Mesendoderm (in vitro differentiated cells): ENCODE measurements around the gene NRP2.

Experiments used
- DNase-seq: peaks from one replicate; pipeline ENCODE4 v3.0.0; 2013
- H2AK5ac ChIP-seq: 2 replicates; pipeline ENCODE4 v1.6.1; 2013; ENCODE audit warnings: low read length, inconsistent platforms
- H2BK120ac ChIP-seq: 2 replicates; pipeline ENCODE4 v1.6.1; 2013; ENCODE audit warnings: low read depth, mild to moderate bottlenecking, low read length, moderate library complexity, mixed read lengths
- H2BK15ac ChIP-seq: replicated peaks from 2 replicates; pipeline ENCODE4 v1.6.1; 2013; ENCODE audit warnings: low read depth, mild to moderate bottlenecking, moderate library complexity
- H2BK5ac ChIP-seq: 2 replicates; pipeline ENCODE4 v1.6.1; 2013; ENCODE audit warnings: low read length, inconsistent platforms
- H3K18ac ChIP-seq: 2 replicates; pipeline ENCODE4 v1.6.1; 2013; ENCODE audit warnings: mild to moderate bottlenecking, low read length, mixed read lengths
- H3K23ac ChIP-seq: one replicate; pipeline ENCODE4 v1.6.1; 2013; ENCODE audit warnings: low read length
- H3K27ac ChIP-seq: 2 replicates; pipeline ENCODE4 v1.5.1; 2013; ENCODE audit warnings: low read depth, mild to moderate bottlenecking, inconsistent platforms, low read length, moderate library complexity
- H3K27me3 ChIP-seq: 2 replicates; pipeline ENCODE4 v1.6.1; 2013; ENCODE audit warnings: low read length, control low read depth, mild to moderate bottlenecking, inconsistent platforms; ENCODE audit not compliant: insufficient read depth, poor library complexity
- H3K36me3 ChIP-seq: 2 replicates; pipeline ENCODE4 v1.6.1; 2013; ENCODE audit warnings: low read length, inconsistent platforms; ENCODE audit not compliant: control insufficient read depth, insufficient read depth
- H3K4ac ChIP-seq: one replicate; pipeline ENCODE4 v1.6.1; 2013; ENCODE audit warnings: low read depth, mild to moderate bottlenecking, low read length, moderate library complexity
- H3K4me1 ChIP-seq: 2 replicates; pipeline ENCODE4 v1.6.1; 2013; ENCODE audit warnings: low read depth, low read length, inconsistent platforms; ENCODE audit not compliant: control insufficient read depth
- H3K4me2 ChIP-seq: 2 replicates; pipeline ENCODE4 v1.6.1; 2013; ENCODE audit warnings: low read length
- H3K4me3 ChIP-seq: 2 replicates; pipeline ENCODE4 v1.5.1; 2013; ENCODE audit warnings: mild to moderate bottlenecking, low read length
- H3K56ac ChIP-seq: one replicate; pipeline ENCODE4 v1.6.1; 2013; ENCODE audit warnings: low read length
- H3K79me1 ChIP-seq: 2 replicates; pipeline ENCODE4 v1.6.1; 2013; ENCODE audit warnings: low read length, inconsistent platforms
- H3K79me2 ChIP-seq: 2 replicates; pipeline ENCODE4 v1.6.1; 2013; ENCODE audit warnings: mild to moderate bottlenecking, low read length; ENCODE audit not compliant: control insufficient read depth, insufficient read depth
- H3K9ac ChIP-seq: 2 replicates; pipeline ENCODE4 v1.6.1; 2013; ENCODE audit warnings: low read length, inconsistent platforms
- H4K5ac ChIP-seq: one replicate; pipeline ENCODE4 v1.6.1; 2013; ENCODE audit warnings: low read length
- H4K8ac ChIP-seq: one replicate; pipeline ENCODE4 v1.6.1; 2013; ENCODE audit warnings: low read depth, mild to moderate bottlenecking, control low read depth, low read length, moderate library complexity
- WGBS: extraction: QIAGEN DNeasy Blood & Tissue Kit; methylation state at CpG from one replicate; pipeline ENCODE4 v1.1.7; 2013; ENCODE audit warnings: low lambda C conversion rate, missing lambda C conversion rate; ENCODE audit not compliant: insufficient coverage; ENCODE audit errors: extremely low coverage; 5-methylcytosine and 5-hydroxymethylcytosine counted together

Gene NRP2

DNA sequence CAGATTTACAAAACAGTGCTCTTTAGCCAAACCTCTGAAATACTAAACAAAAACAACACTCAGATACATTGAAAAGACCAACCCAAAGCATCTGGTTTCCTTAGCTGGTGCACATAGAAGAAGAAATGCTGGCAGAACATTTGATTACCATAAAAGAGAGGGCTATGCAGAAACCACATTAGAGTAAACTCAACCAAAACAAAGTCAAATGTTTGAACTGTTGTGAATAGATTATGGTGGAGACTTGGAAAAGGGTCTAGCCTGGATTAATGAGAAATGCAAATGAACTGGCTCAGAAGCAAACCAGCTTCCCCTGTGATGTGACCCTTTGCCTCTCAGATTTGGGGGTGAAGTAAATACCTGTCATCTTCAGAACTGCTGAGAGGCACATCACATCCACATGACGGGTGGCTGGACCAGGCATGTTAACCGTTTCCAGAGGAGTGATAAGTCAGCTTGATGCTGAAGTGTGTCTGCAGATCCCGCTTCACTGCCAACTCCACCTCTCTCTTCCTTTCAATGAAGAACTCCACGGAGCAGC is 153.0 kb downstream of the NRP2 start:
- no peak for DNase-seq
- Histone ChIP-seq H2AK5ac (no peak overlapping the region), H4K5ac (no peak overlapping the region), H2BK120ac (no peak overlapping the region), H3K9ac (no peak overlapping the region), H3K27ac (no peak overlapping the region), H3K56ac (no peak overlapping the region), H3K27me3 (no peaks in the 10 kb centered on the region), H2BK5ac (no peak overlapping the region), H3K4me3 (no peak overlapping the region), H3K18ac (no peak overlapping the region), H3K4me1 (peaks cover 2% of the 10 kb centered on the region), H2BK15ac (no peak overlapping the region), H3K4me2 (no peak overlapping the region), H3K36me3 (no peaks in the 10 kb centered on the region), H3K79me1 (no peaks in the 10 kb centered on the region), H3K79me2 (no peaks in the 10 kb centered on the region), H3K4ac (no peak overlapping the region), H3K23ac (no peak overlapping the region), H4K8ac (no peak overlapping the region)
- WGBS = no CpG with 5 or more reads among the region's 4 CpGs

DNA sequence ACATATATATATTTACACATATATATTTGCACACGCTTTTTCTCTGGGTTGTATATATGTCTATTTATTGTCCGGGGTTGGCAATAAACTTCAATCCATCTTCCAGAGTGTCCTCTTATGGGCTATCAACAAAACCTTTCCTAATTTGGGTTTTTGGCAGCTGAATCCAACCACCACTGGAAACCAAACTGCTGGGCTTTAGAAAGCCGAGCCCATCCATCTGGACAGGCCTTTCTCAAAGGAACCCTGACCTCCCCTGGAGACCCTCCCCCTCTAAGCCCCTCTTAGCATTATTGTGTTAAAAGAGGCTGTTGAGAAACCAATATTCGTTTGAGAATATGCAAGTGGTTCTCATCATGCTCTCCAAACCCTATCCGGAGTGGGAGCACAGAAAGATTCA is 153.6 kb downstream of the NRP2 start:
- H3K36me3 ChIP-seq = no peaks in the 10 kb centered on the region
- no peak overlapping the region for H3K9ac ChIP-seq
- no peak overlapping the region for H3K27ac ChIP-seq

GRCh38 chr2:205836477-205837221 is 154.3 kb downstream of the NRP2 start:
- no peak overlapping the region for H3K4me3 ChIP-seq
- H3K4ac ChIP-seq = no peak overlapping the region
- H3K27ac ChIP-seq = no peak overlapping the region

More for the DNA sequence above, 153.6 kb downstream of the NRP2 start:
- H3K56ac ChIP-seq = no peak overlapping the region
- no peak overlapping the region for H2BK5ac ChIP-seq
- H3K4me1 ChIP-seq = peaks cover 2% of the 10 kb centered on the region
- H3K79me1 ChIP-seq = no peaks in the 10 kb centered on the region
- no peak overlapping the region for H2AK5ac ChIP-seq
- no peak overlapping the region for H3K4ac ChIP-seq
- no peak overlapping the region for H3K4me2 ChIP-seq
- no CpG with 5 or more reads among the region's 5 CpGs for WGBS
- H3K23ac ChIP-seq = no peak overlapping the region
- H2BK15ac ChIP-seq = no peak overlapping the region
- H3K27me3 ChIP-seq = no peaks in the 10 kb centered on the region
- no peak overlapping the region for H3K4me3 ChIP-seq
- no peak overlapping the region for H3K18ac ChIP-seq
- H4K8ac ChIP-seq = no peak overlapping the region
- H2BK120ac ChIP-seq = no peak overlapping the region
- no peaks in the 10 kb centered on the region for H3K79me2 ChIP-seq
- DNase-seq = no peak
- no peak overlapping the region for H4K5ac ChIP-seq

DNA sequence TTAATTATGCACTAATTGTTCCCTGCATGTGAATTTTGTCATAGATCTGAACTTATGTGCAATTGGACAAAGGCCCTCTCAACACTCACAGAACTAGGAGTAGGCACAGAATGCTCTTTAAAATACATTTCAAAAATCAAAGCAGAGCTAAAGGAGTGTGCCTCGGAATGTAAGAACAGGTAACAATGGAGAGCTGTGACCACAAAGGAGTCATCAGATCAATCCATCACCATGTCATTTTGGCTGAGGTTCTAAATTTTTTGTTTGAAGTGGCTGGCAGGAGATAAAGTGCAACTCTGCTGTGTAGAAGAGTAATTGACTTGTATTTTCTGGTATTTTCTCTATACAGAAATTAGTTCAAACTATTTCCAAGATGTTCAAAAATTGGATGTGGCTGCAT is 155.4 kb downstream of the NRP2 start:
- no peak overlapping the region for H2BK120ac ChIP-seq
- no peaks in the 10 kb centered on the region for H3K36me3 ChIP-seq
- no peak overlapping the region for H4K5ac ChIP-seq
- no peak overlapping the region for H4K8ac ChIP-seq
- no CpG with 5 or more reads among the region's 1 CpG for whole genome bisulfite sequencing
- H3K79me1 ChIP-seq = no peaks in the 10 kb centered on the region
- peaks cover 2% of the 10 kb centered on the region for H3K4me1 ChIP-seq
- no peak overlapping the region for H2BK15ac ChIP-seq
- no peak overlapping the region for H3K9ac ChIP-seq
- no peak overlapping the region for H3K23ac ChIP-seq
- H2BK5ac ChIP-seq = no peak overlapping the region
- H3K56ac ChIP-seq = no peak overlapping the region
- DNase-seq = no peak
- no peak overlapping the region for H3K4ac ChIP-seq
- no peaks in the 10 kb centered on the region for H3K79me2 ChIP-seq
- no peak overlapping the region for H3K27ac ChIP-seq
- no peak overlapping the region for H2AK5ac ChIP-seq
- H3K4me2 ChIP-seq = no peak overlapping the region
- H3K27me3 ChIP-seq = no peaks in the 10 kb centered on the region
- H3K18ac ChIP-seq = no peak overlapping the region
- H3K4me3 ChIP-seq = no peak overlapping the region

More at GRCh38 chr2:205836477-205837221, 154.3 kb downstream of the NRP2 start:
- no peaks in the 10 kb centered on the region for H3K36me3 ChIP-seq
- no peak overlapping the region for H2AK5ac ChIP-seq
- no peak overlapping the region for H3K4me2 ChIP-seq
- DNase-seq = peak; percentile 36
- no peak overlapping the region for H3K56ac ChIP-seq
- no peak overlapping the region for H3K18ac ChIP-seq
- no CpG with 5 or more reads among the region's 13 CpGs for WGBS
- H3K9ac ChIP-seq = no peak overlapping the region
- H3K23ac ChIP-seq = no peak overlapping the region
- H2BK120ac ChIP-seq = no peak overlapping the region
- no peak overlapping the region for H4K8ac ChIP-seq
- no peaks in the 10 kb centered on the region for H3K79me1 ChIP-seq
- H3K4me1 ChIP-seq = peaks cover 2% of the 10 kb centered on the region
- no peak overlapping the region for H2BK5ac ChIP-seq
- H3K27me3 ChIP-seq = no peaks in the 10 kb centered on the region
- H4K5ac ChIP-seq = no peak overlapping the region
- H3K79me2 ChIP-seq = no peaks in the 10 kb centered on the region
- no peak overlapping the region for H2BK15ac ChIP-seq

- H3K56ac ChIP-seq = no peak overlapping the region
- no peak overlapping the region for H4K8ac ChIP-seq
- H3K4me3 ChIP-seq = no peak overlapping the region
- H3K4me1 ChIP-seq = no peaks in the 10 kb centered on the region
- WGBS = no CpG with 5 or more reads among the region's 3 CpGs
- H2BK5ac ChIP-seq = no peak overlapping the region
- no peak overlapping the region for H3K4ac ChIP-seq
- H3K36me3 ChIP-seq = no peaks in the 10 kb centered on the region
- no peak overlapping the region for H3K27ac ChIP-seq
- H3K18ac ChIP-seq = no peak overlapping the region
- H3K4me2 ChIP-seq = no peak overlapping the region
- no peaks in the 10 kb centered on the region for H3K27me3 ChIP-seq
- H3K79me1 ChIP-seq = no peaks in the 10 kb centered on the region
- H3K79me2 ChIP-seq = no peaks in the 10 kb centered on the region
- no peak overlapping the region for H4K5ac ChIP-seq
- H3K23ac ChIP-seq = no peak overlapping the region
- H2BK120ac ChIP-seq = no peak overlapping the region
- H2BK15ac ChIP-seq = no peak overlapping the region
- H3K9ac ChIP-seq = no peak overlapping the region
- no peak for DNase-seq
- H2AK5ac ChIP-seq = no peak overlapping the region
Observed at GRCh38 chr2:205845446-205845845, 163.1 kb downstream of the NRP2 start.
